Neural cell (in vitro differentiated cells): ENCODE data around the gene RMC1. TPM values are rescaled to one million over a fixed set of nuclear protein-coding genes. Genes with fewer than 3 reads are reported as not detected.
"Not testable (repeated sequence)": the region's sequence is repeated elsewhere in the genome, so short reads cannot be mapped to it uniquely, and the experiment has no call there.

Source experiments
- H2AFZ ChIP-seq: fragments of 200-600, 300-800 bp; sonication (generic), shearing (Covaris generic); 2 replicates; pipeline ENCODE4 v1.6.0; 2014; ENCODE audit warnings: low read depth, mild to moderate bottlenecking, antibody characterized with exemption, low read length, moderate library complexity
- H3F3A ChIP-seq: fragments of 200-600 bp; shearing (Covaris generic); 2 replicates; pipeline ENCODE4 v1.6.1; 2016; ENCODE audit warnings: mild to moderate bottlenecking, moderate library complexity, mixed read lengths, antibody characterized with exemption, low read length; ENCODE audit not compliant: insufficient read depth, poor library complexity, severe bottlenecking
- H3K27ac ChIP-seq: fragments of 200-600, 300-800 bp; sonication (generic), shearing (Covaris generic); 2 replicates; pipeline ENCODE4 v1.5.1; 2014; ENCODE audit warnings: mild to moderate bottlenecking, low read length, moderate library complexity
- H3K27me3 ChIP-seq: fragments of 300-800, 200-600 bp; sonication (generic), shearing (Covaris generic); 2 replicates; pipeline ENCODE4 v1.6.0; 2014; ENCODE audit warnings: mild to moderate bottlenecking, low read depth, low read length, moderate library complexity; ENCODE audit not compliant: insufficient read depth
- H3K36me3 ChIP-seq: fragments of 300-800, 200-600 bp; sonication (generic), shearing (Covaris generic); 2 replicates; pipeline ENCODE4 v1.5.1; 2014; ENCODE audit warnings: mild to moderate bottlenecking, antibody characterized with exemption, low read length, moderate library complexity; ENCODE audit not compliant: insufficient read depth
- H3K4me2 ChIP-seq: fragments of 300-800, 200-600 bp; sonication (generic), shearing (Covaris generic); 2 replicates; pipeline ENCODE4 v1.6.0; 2014; ENCODE audit warnings: mild to moderate bottlenecking, low read length
- H3K4me3 ChIP-seq: fragments of 300-800, 200-600 bp; sonication (generic), shearing (Covaris generic); 2 replicates; pipeline ENCODE4 v1.5.1; 2014; ENCODE audit warnings: mild to moderate bottlenecking, low read length, moderate library complexity
- H3K79me2 ChIP-seq: fragments of 200-600 bp; shearing (Covaris generic); replicated peaks from 2 replicates; pipeline ENCODE4 v1.6.0; 2014; ENCODE audit warnings: mild to moderate bottlenecking, low read length, moderate library complexity; ENCODE audit not compliant: insufficient read depth
- H3K9ac ChIP-seq: fragments of 300-800, 200-600 bp; sonication (generic), shearing (Covaris generic); 2 replicates; pipeline ENCODE4 v1.6.1; 2016; ENCODE audit warnings: mild to moderate bottlenecking, low read length, mixed read lengths
- H3K9me2 ChIP-seq: fragments of 200-600 bp; shearing (Covaris generic); 2 replicates; pipeline ENCODE4 v1.6.1; 2016; ENCODE audit warnings: mild to moderate bottlenecking, low read length, mixed read lengths; ENCODE audit not compliant: insufficient read depth
- H3K9me3 ChIP-seq: fragments of 200-600, 300-800 bp; sonication (generic), shearing (Covaris generic); 2 replicates; pipeline ENCODE4 v1.6.1; 2016; ENCODE audit warnings: mild to moderate bottlenecking, mixed run types, low read length, moderate library complexity, mixed read lengths
- H4K20me1 ChIP-seq: fragments of 200-600 bp; shearing (Covaris generic); 2 replicates; pipeline ENCODE4 v1.6.1; 2016; ENCODE audit warnings: mild to moderate bottlenecking, mixed run types; ENCODE audit not compliant: insufficient read depth
- CTCF ChIP-seq: fragments of 450-650 bp; IDR thresholded peaks from 2 replicates; pipeline ENCODE4 v1.5.1; 2014; ENCODE audit warnings: antibody characterized with exemption, mild to moderate bottlenecking, moderate library complexity; ENCODE audit not compliant: poor library complexity, severe bottlenecking
- EP300 ChIP-seq: fragments of 450-650 bp; conservative IDR thresholded peaks from 2 replicates; pipeline ENCODE4 v1.6.1; 2014; ENCODE audit warnings: antibody characterized with exemption, mild to moderate bottlenecking, moderate library complexity; ENCODE audit not compliant: poor library complexity, severe bottlenecking
- EZH2 ChIP-seq: fragments of 200-600, 300-800 bp; shearing (Covaris generic), sonication (generic); IDR thresholded peaks from 2 replicates; pipeline ENCODE4 v1.6.1; 2014; ENCODE audit warnings: antibody characterized with exemption, low read length, borderline replicate concordance, mild to moderate bottlenecking; ENCODE audit not compliant: insufficient read depth, poor library complexity, severe bottlenecking
- MXI1 ChIP-seq: fragments of 450-650 bp; conservative IDR thresholded peaks from 2 replicates; pipeline ENCODE4 v1.6.1; 2014; ENCODE audit warnings: antibody characterized with exemption, mild to moderate bottlenecking; ENCODE audit not compliant: poor library complexity, severe bottlenecking
- POLR2AphosphoS5 ChIP-seq: IDR thresholded peaks from 2 replicates; pipeline ENCODE4 v1.6.1; 2012
- RAD21 ChIP-seq: fragments of 450-650 bp; conservative IDR thresholded peaks from 2 replicates; pipeline ENCODE4 v1.6.1; 2014; ENCODE audit warnings: antibody characterized with exemption, mild to moderate bottlenecking, moderate library complexity
- REST ChIP-seq: IDR thresholded peaks from 2 replicates; pipeline ENCODE4 v1.6.1; 2012; ENCODE audit warnings: borderline replicate concordance
- SMC3 ChIP-seq: fragments of 450-650 bp; conservative IDR thresholded peaks from 2 replicates; pipeline ENCODE4 v1.6.1; 2014; ENCODE audit warnings: antibody characterized with exemption, mild to moderate bottlenecking, moderate library complexity; ENCODE audit not compliant: poor library complexity
- TAF1 ChIP-seq: IDR thresholded peaks from 2 replicates; pipeline ENCODE4 v1.6.1; 2012; ENCODE audit warnings: low read depth
- polyA plus RNA-seq: library from polyadenylated mRNA; depleted of rRNA; stranded (reverse); fragments of >200 nt; gene quantifications from 2 replicates; pipeline ENCODE4 v1.2.3, GENCODE V29; 2014

RMC1 gene
- polyA plus RNA-seq, 1 donor from 2014 or later = 42.2 TPM

- H3K9me3 ChIP-seq, H3K79me2 ChIP-seq, H3K4me3 ChIP-seq, H3K9ac ChIP-seq, H3K27me3 ChIP-seq, H3K9me2 ChIP-seq, H3F3A ChIP-seq, H3K27ac ChIP-seq, H2AFZ ChIP-seq, H3K4me2 ChIP-seq, H4K20me1 ChIP-seq: not testable (repeated sequence)
- peaks cover 16% of the 10 kb centered on the region for H3K36me3 ChIP-seq
These were observed 54.2 kb downstream of the RMC1 start for GRCh38 chr18:23557511-23557910.

GRCh38 chr18:23560186-23560585 is 56.9 kb downstream of the RMC1 start:
- H3K36me3 ChIP-seq = peaks cover 16% of the 10 kb centered on the region
- no peak overlapping the region for H3K9ac ChIP-seq
- no peaks in the 10 kb centered on the region for H3K9me2 ChIP-seq
- H3K4me2 ChIP-seq = no peak overlapping the region
- no peak overlapping the region for H3K27ac ChIP-seq
- no peaks in the 10 kb centered on the region for H3K27me3 ChIP-seq
- no peaks in the 10 kb centered on the region for H4K20me1 ChIP-seq
- no peaks in the 10 kb centered on the region for H3K79me2 ChIP-seq
- H3F3A ChIP-seq = no peaks in the 10 kb centered on the region
- H3K4me3 ChIP-seq = no peak overlapping the region
- no peak overlapping the region for H2AFZ ChIP-seq
- no peaks in the 10 kb centered on the region for H3K9me3 ChIP-seq
- no peak for TF ChIP-seq TAF1
- no peak for TF ChIP-seq MXI1
- no peak for TF ChIP-seq EZH2
- TF ChIP-seq SMC3 = no peak
- no peak for TF ChIP-seq CTCF
- TF ChIP-seq POLR2AphosphoS5 = no peak
- TF ChIP-seq REST = no peak
- no peak for TF ChIP-seq EP300
- no peak for TF ChIP-seq RAD21

GRCh38 chr18:23563377-23564043 is 60.2 kb downstream of the RMC1 start:
- Histone ChIP-seq H3K4me2 (no peak overlapping the region), H3F3A (no peaks in the 10 kb centered on the region), H4K20me1 (no peaks in the 10 kb centered on the region), H3K9me2 (no peaks in the 10 kb centered on the region), H3K36me3 (peaks cover 16% of the 10 kb centered on the region), H3K4me3 (no peak overlapping the region), H3K9me3 (no peaks in the 10 kb centered on the region), H2AFZ (no peak overlapping the region), H3K79me2 (no peaks in the 10 kb centered on the region), H3K27me3 (no peaks in the 10 kb centered on the region), H3K9ac (no peak overlapping the region), H3K27ac (no peak overlapping the region)
- TF ChIP-seq SMC3 = no peak
- no peak for TF ChIP-seq TAF1
- TF ChIP-seq EZH2 = no peak
- TF ChIP-seq CTCF = no peak
